GM12878 (cell line): ENCODE results near the gene PFKL. TPM values are rescaled to one million over a fixed set of nuclear protein-coding genes. Genes with fewer than 3 reads are reported as not detected.

Experiments
- ATAC-seq: fragments of 200-7000 bp; cut with Tn5 transposase; 3 replicates; pipeline ENCODE4 v1.9.1; 2020; ENCODE audit warnings: mild to moderate bottlenecking, moderate library complexity
- BruUV-seq: library from RNA; stranded (reverse); fragments of 400-500 nt; replicated peaks from 2 replicates; lab custom pipeline; 2021; lab: Mats Ljungman, UMichigan
- CTCF ChIA-PET: fragments of 300-600 bp; sonication (Branson Sonifier 250); formaldehyde crosslinking; extraction: SDS; loops from one replicate; lab custom pipeline; 2021; ENCODE audit warnings: inconsistent platforms; lab: Yijun Ruan, JAX
- POLR2A ChIA-PET: fragments of 350-600 bp; formaldehyde crosslinking; extraction: SDS; loops from one replicate; lab custom pipeline; 2021; ENCODE audit warnings: inconsistent platforms; lab: Charles Lee
- RAD21 ChIA-PET: fragments of 300-600 bp; sonication (Branson Sonifier 250); formaldehyde crosslinking; loops from one replicate; lab custom pipeline; 2023; ENCODE audit warnings: antibody characterized with exemption; ENCODE audit not compliant: unreplicated experiment; lab: Charles Lee
- SMC1A ChIA-PET: fragments of 300-600 bp; sonication (Branson Sonifier 250); formaldehyde crosslinking; loops from one replicate; lab custom pipeline; 2023; ENCODE audit not compliant: unreplicated experiment, uncharacterized antibody; lab: Charles Lee
- DNase-seq: peaks from one replicate; pipeline ENCODE4 v3.0.0-alpha.2; 2011; ENCODE audit warnings: low read depth, low spot score
- FAIRE-seq: peaks from 3 replicates; lab custom pipeline; 2011; peaks lifted over from hg19 to GRCh38; lab: Jason Lieb, UNC
- H2AFZ ChIP-seq: 2 replicates; pipeline ENCODE4 v1.6.0; 2011; ENCODE audit warnings: low read depth, low read length, control low read depth; ENCODE audit not compliant: control insufficient read depth
- H3K27ac ChIP-seq: 2 replicates; pipeline ENCODE4 v1.5.1; 2011; ENCODE audit warnings: control low read depth; ENCODE audit not compliant: control insufficient read depth, insufficient read depth
- H3K27me3 ChIP-seq, 2 experiments: replicated peaks in 1 of 2; 2 replicates each; pipeline versions ENCODE4 v1.6.0 to v1.6.1; 2011; ENCODE audit warnings: low read length in 1 of 2; ENCODE audit not compliant: control insufficient read depth in 2 of 2, insufficient read depth in 2 of 2
- H3K36me3 ChIP-seq, 2 experiments: 2 replicates each; pipeline ENCODE4 v1.5.1; 2011; ENCODE audit warnings: low read length in 1 of 2; ENCODE audit not compliant: control insufficient read depth in 2 of 2, insufficient read depth in 2 of 2
- H3K4me1 ChIP-seq: 2 replicates; pipeline ENCODE4 v1.6.1; 2011; ENCODE audit warnings: mild to moderate bottlenecking, low read length, moderate library complexity, mixed read lengths; ENCODE audit not compliant: control insufficient read depth, insufficient read depth
- H3K4me2 ChIP-seq: 2 replicates; pipeline ENCODE4 v1.6.0; 2011; ENCODE audit warnings: control low read depth; ENCODE audit not compliant: control insufficient read depth, insufficient read depth
- H3K4me3 ChIP-seq: fragments of 200-600 bp; sonication (generic); 2 replicates; pipeline ENCODE4 v1.5.1; 2016
- H3K79me2 ChIP-seq: 2 replicates; pipeline ENCODE4 v1.6.0; 2011; ENCODE audit warnings: low read length; ENCODE audit not compliant: control insufficient read depth, insufficient read depth
- H3K9ac ChIP-seq: 2 replicates; pipeline ENCODE4 v1.8.0; 2011; ENCODE audit warnings: low read length, control low read depth, mixed read lengths; ENCODE audit not compliant: control insufficient read depth, insufficient read depth
- H3K9me3 ChIP-seq: replicated peaks from 3 replicates; pipeline ENCODE4 v1.5.1; 2011; ENCODE audit warnings: mild to moderate bottlenecking, low read length; ENCODE audit not compliant: control insufficient read depth, insufficient read depth
- H4K20me1 ChIP-seq: 2 replicates; pipeline ENCODE4 v1.6.0; 2011; ENCODE audit not compliant: control insufficient read depth, insufficient read depth
- IKZF1 ChIP-seq: fragments of 450-650 bp; conservative IDR thresholded peaks from 2 replicates; pipeline ENCODE4 v1.6.1; 2017; ENCODE audit warnings: antibody characterized with exemption, mild to moderate bottlenecking
- PML ChIP-seq: IDR thresholded peaks from 2 replicates; pipeline ENCODE4 v1.6.1; 2012; ENCODE audit warnings: low read length, inconsistent platforms
- POLR2A ChIP-seq: IDR thresholded peaks from 2 replicates; pipeline ENCODE4 v1.6.1; 2011; ENCODE audit warnings: low read depth, mild to moderate bottlenecking, low read length
- POLR2AphosphoS2 ChIP-seq: IDR thresholded peaks from 2 replicates; pipeline ENCODE4 v1.6.1; 2011; ENCODE audit warnings: low read depth, mild to moderate bottlenecking, low read length, improper control_type of control experiment, moderate library complexity
- POLR2AphosphoS5 ChIP-seq: IDR thresholded peaks from 2 replicates; pipeline ENCODE4 v1.6.1; 2011; ENCODE audit warnings: mild to moderate bottlenecking, low read length, inconsistent platforms
- TAF1 ChIP-seq: IDR thresholded peaks from 2 replicates; pipeline ENCODE4 v1.6.1; 2011; ENCODE audit warnings: mild to moderate bottlenecking, low read depth, low read length, borderline replicate concordance
- ZBED1 ChIP-seq: IDR thresholded peaks from 2 replicates; pipeline ENCODE4 v1.6.1; 2016; ENCODE audit warnings: borderline replicate concordance
- WGBS: methylation state at CpG from one replicate; pipeline ENCODE4 v1.1.6; 2016; ENCODE audit warnings: low lambda C conversion rate; ENCODE audit not compliant: insufficient replicate concordance, insufficient coverage; ENCODE audit errors: missing lambda C conversion rate; 5-methylcytosine and 5-hydroxymethylcytosine counted together
- in situ Hi-C: fragments of 300-500 bp; cut with MboI; formaldehyde crosslinking; loops from 9 replicates; pipeline ENCODE4 v1.14.3; 2018; ENCODE audit warnings: mixed read lengths
- intact Hi-C: fragments of 100-400 bp; cut with micrococcal nuclease; formaldehyde crosslinking; loops from one replicate; pipeline ENCODE4 v1.14.2; 2022; ENCODE audit not compliant: unreplicated experiment
- polyA plus RNA-seq, 11 experiments: library from polyadenylated mRNA; depleted of rRNA in 4 of 11; unstranded in 6 of 11; stranded (reverse) in 5 of 11; fragments of >200 nt; fragmentation: Nextera tagmentation in 4 of 11; fragmentation: Illumina TruSeq in 1 of 11; extraction: Ambion mirVana in 4 of 11; extraction: Trizol in 1 of 11; gene quantifications; 1 replicate in 1 of 11; 2 replicates in 10 of 11; pipeline versions ENCODE4 v1.2.1 to v1.2.3, GENCODE V29; 2011 to 2016; ENCODE audit warnings: inconsistent platforms in 2 of 11, missing spikeins in 2 of 11, low read depth in 1 of 11
- total RNA-seq, 4 experiments: library from RNA; depleted of rRNA in 3 of 4; stranded (reverse); fragments of >200 nt in 3 of 4; fragmentation: Illumina TruSeq in 1 of 4; extraction: Trizol in 1 of 4; gene quantifications; 2 replicates each; pipeline versions ENCODE4 v1.2.1 to v1.2.3, GENCODE V29; 2013 to 2021
- TF ChIP-seq, protein P1 (sequence below): fragments of 150-350 bp; IDR thresholded peaks from 2 replicates; pipeline ENCODE4 v1.6.1; 2016; ENCODE audit warnings: low read depth, low read length
- TF ChIP-seq, protein P2 (sequence below): fragments of 450-650 bp; IDR thresholded peaks from 2 replicates; pipeline ENCODE4 v1.6.1; 2017; ENCODE audit warnings: low read depth, mild to moderate bottlenecking, moderate library complexity

The PFKL gene
- total and polyA plus RNA-seq, 10 of the 15 experiments (the other 5 are each of a cell fraction or from before 2014, with no cell fraction given) = 1.2 to 192 (median 112) TPM

DNA sequence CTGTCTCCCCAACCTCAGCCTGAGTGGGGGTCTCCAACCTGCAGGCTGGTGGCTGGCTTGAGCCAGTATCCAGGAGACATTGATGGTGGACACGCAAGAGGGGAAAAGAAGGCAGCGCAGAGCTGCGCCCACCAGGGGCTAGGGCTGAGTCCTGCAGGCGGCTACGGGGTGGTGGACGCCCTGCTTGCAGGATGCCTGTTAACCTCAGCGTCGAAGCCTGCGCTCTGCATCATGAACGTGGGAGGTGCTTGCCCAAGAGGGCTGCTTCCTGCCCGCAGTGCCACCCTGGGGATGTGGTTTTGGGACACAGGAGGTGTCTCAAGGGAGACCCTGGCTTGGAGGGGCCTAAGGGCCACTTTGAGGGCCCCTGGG is 27.7 kb downstream of the PFKL start:
- ChIA-PET SMC1A (no interaction called here), RAD21 (no interaction called here), POLR2A (no interaction called here), CTCF (no interaction called here)
- TF ChIP-seq PML = 0 out of 2 replicates have a peak, but pooled peaks have one; percentile 32
- no peak for TF ChIP-seq IKZF1
- Histone ChIP-seq H3K4me3 (no peak overlapping the region), H3K9me3 (no peaks in the 10 kb centered on the region), H4K20me1 (no peaks in the 10 kb centered on the region), H2AFZ (no peak overlapping the region), H3K27me3 (no peaks in the 10 kb centered on the region), H3K36me3 (peaks cover 2 to 12% of the 10 kb centered on the region in 2 experiments; a peak in 3 of 4 replicates), H3K4me1 (no peaks in the 10 kb centered on the region), H3K4me2 (no peak overlapping the region), H3K9ac (no peak overlapping the region), H3K27ac (no peak overlapping the region), H3K79me2 (no peaks in the 10 kb centered on the region)
- 67% methylated on average over 10 of the region's 11 CpGs for WGBS
- in situ Hi-C loops = no loop called here
- FAIRE-seq (no peak), DNase-seq (no peak), ATAC-seq (no peak)
- no TSS peak for BruUV-seq
- intact Hi-C loops = no loop called here

DNA sequence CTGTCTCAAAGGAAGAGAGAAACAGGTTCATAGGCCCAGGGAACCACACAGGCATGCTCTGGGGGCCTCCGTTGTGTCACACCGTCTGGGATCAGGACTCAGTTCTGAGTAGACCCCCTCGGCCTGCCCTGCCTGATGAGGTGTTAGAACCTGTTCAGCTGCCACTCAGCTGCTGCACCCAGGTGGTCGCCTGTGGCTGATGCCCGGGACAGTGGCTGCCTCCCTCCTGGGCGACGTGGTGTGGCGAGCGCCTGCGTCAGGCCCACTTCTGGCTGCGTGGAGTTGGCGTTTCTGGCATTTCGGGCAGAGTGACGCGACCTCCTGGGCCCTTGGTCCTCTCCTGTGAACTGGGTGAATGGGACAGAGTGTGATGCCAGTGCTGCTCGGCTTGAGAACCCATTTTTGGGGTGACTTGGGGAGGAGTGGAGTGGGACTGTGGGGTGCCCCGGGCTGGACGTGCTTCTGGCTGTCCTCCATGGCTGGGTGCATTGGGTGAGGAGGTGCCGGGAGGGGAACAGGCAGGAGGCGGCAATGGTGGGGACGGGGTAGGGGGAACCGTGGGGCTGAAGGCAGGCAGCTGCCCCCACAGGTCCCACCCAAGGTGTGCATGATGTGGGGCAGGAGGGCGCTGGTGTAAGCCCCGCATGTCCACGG is 28.5 kb downstream of the PFKL start:
- 79% methylated on average over 23 of the region's 25 CpGs for WGBS
- no peak overlapping the region for H2AFZ ChIP-seq
- H3K9ac ChIP-seq = no peak overlapping the region
- no peak for DNase-seq
- no peaks in the 10 kb centered on the region for H3K79me2 ChIP-seq
- in situ Hi-C loops = no loop called here
- ChIA-PET SMC1A (no interaction called here), RAD21 (no interaction called here), POLR2A (no interaction called here), CTCF (interaction anchor here (1.6 kb wide), 1 partner anchor 10 kb away, joined by 4 read pairs; no protein-coding TSS in a partner anchor)
- no peaks in the 10 kb centered on the region for H4K20me1 ChIP-seq
- peaks cover 0 to 12% of the 10 kb centered on the region in 2 experiments; a peak in 3 of 4 replicates for H3K36me3 ChIP-seq
- no peak overlapping the region for H3K4me3 ChIP-seq
- H3K27ac ChIP-seq = no peak overlapping the region
- H3K27me3 ChIP-seq = no peaks in the 10 kb centered on the region
- H3K9me3 ChIP-seq = no peaks in the 10 kb centered on the region
- TF ChIP-seq POLR2AphosphoS5 (peak; percentile 12; the same call in 1 of the 2 replicates), TAF1 (no peak), ZBED1 (no peak; the same call in 1 of the 2 replicates), POLR2AphosphoS2 (peak; percentile 11; the same call in 1 of the 2 replicates), POLR2A (peak; percentile 16)
- TF ChIP-seq, protein P1, sequence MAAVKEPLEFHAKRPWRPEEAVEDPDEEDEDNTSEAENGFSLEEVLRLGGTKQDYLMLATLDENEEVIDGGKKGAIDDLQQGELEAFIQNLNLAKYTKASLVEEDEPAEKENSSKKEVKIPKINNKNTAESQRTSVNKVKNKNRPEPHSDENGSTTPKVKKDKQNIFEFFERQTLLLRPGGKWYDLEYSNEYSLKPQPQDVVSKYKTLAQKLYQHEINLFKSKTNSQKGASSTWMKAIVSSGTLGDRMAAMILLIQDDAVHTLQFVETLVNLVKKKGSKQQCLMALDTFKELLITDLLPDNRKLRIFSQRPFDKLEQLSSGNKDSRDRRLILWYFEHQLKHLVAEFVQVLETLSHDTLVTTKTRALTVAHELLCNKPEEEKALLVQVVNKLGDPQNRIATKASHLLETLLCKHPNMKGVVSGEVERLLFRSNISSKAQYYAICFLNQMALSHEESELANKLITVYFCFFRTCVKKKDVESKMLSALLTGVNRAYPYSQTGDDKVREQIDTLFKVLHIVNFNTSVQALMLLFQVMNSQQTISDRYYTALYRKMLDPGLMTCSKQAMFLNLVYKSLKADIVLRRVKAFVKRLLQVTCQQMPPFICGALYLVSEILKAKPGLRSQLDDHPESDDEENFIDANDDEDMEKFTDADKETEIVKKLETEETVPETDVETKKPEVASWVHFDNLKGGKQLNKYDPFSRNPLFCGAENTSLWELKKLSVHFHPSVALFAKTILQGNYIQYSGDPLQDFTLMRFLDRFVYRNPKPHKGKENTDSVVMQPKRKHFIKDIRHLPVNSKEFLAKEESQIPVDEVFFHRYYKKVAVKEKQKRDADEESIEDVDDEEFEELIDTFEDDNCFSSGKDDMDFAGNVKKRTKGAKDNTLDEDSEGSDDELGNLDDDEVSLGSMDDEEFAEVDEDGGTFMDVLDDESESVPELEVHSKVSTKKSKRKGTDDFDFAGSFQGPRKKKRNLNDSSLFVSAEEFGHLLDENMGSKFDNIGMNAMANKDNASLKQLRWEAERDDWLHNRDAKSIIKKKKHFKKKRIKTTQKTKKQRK = no peak
- TF ChIP-seq, protein P2, sequence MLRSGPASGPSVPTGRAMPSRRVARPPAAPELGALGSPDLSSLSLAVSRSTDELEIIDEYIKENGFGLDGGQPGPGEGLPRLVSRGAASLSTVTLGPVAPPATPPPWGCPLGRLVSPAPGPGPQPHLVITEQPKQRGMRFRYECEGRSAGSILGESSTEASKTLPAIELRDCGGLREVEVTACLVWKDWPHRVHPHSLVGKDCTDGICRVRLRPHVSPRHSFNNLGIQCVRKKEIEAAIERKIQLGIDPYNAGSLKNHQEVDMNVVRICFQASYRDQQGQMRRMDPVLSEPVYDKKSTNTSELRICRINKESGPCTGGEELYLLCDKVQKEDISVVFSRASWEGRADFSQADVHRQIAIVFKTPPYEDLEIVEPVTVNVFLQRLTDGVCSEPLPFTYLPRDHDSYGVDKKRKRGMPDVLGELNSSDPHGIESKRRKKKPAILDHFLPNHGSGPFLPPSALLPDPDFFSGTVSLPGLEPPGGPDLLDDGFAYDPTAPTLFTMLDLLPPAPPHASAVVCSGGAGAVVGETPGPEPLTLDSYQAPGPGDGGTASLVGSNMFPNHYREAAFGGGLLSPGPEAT = no peak
- ATAC-seq = no peak; the same call in 2 of the 3 replicates
- BruUV-seq = no TSS peak
- FAIRE-seq = no peak
- H3K4me2 ChIP-seq = no peak overlapping the region
- no peaks in the 10 kb centered on the region for H3K4me1 ChIP-seq
- intact Hi-C loops = no loop called here
